Right cardiac atrium (tissue), 5 donors: ENCODE measurements around the gene SCP2. TPM values are rescaled to one million over a fixed set of nuclear protein-coding genes. Genes with fewer than 3 reads are reported as not detected.

Experiments used
- ATAC-seq, 2 donors: fragments of 200-7000 bp; cut with Tn5 transposase; one replicate each; pipeline versions ENCODE4 v1.8.0 to v1.9.1; 2020; ENCODE audit warnings: moderate library complexity in 2 of 2, mild to moderate bottlenecking in 1 of 2
- DNase-seq, 3 donors: peaks; one replicate each; pipeline ENCODE4 v3.0.0-alpha.2; 2020
- H3K27ac ChIP-seq: one replicate; pipeline ENCODE4 v1.5.1; 2013; ENCODE audit warnings: mild to moderate bottlenecking, low read length, control low read depth, moderate library complexity
- H3K27me3 ChIP-seq: one replicate; pipeline ENCODE4 v1.6.1; 2013; ENCODE audit not compliant: control insufficient read depth, insufficient read depth
- H3K4me1 ChIP-seq: one replicate; pipeline ENCODE4 v1.6.1; 2013; ENCODE audit warnings: low read length; ENCODE audit not compliant: control insufficient read depth, insufficient read depth
- H3K4me3 ChIP-seq: one replicate; pipeline ENCODE4 v1.5.1; 2013; ENCODE audit warnings: low read length, control low read depth
- H3K9me3 ChIP-seq: one replicate; pipeline ENCODE4 v1.6.1; 2013; ENCODE audit warnings: low read length; ENCODE audit not compliant: control insufficient read depth
- WGBS: extraction: QIAGEN DNeasy Blood & Tissue Kit; methylation state at CpG from one replicate; pipeline ENCODE4 v1.1.7; 2013; 5-methylcytosine and 5-hydroxymethylcytosine counted together
- intact Hi-C, 4 donors: fragments of 100-400 bp; cut with DNase I; formaldehyde crosslinking; loops; one replicate each; pipeline versions ENCODE4 v1.11.0 to v1.14.0; 2022 to 2023
- polyA plus RNA-seq: library from polyadenylated mRNA; stranded (reverse); fragments of 200-250 nt; gene quantifications from one replicate; pipeline ENCODE4 v1.2.3, GENCODE V29; 2013
- total RNA-seq, 4 donors: library from RNA; stranded (reverse); fragmentation: NEBNext Ultra II Directional; extraction: Animal tissue kit (Norgen Biotek cat#: 25700); gene quantifications; one replicate each; pipeline ENCODE4 v1.2.1, GENCODE V29; 2021
- donor health status: healthy with polysubstance abuse.
- donor health status: DM: no; HTN: yes; CAD: no.
- donor health status: DM: no; HTN: no; CAD: no.
- donor health status: DM: no; HTN: yes; CAD: no; lungs with severe emphysema.
- donor health status: DM: yes; HTN: yes; CAD: no.

Gene SCP2
- total and polyA plus RNA-seq, 5 donors: 129 to 203 (median 140) TPM

DNA sequence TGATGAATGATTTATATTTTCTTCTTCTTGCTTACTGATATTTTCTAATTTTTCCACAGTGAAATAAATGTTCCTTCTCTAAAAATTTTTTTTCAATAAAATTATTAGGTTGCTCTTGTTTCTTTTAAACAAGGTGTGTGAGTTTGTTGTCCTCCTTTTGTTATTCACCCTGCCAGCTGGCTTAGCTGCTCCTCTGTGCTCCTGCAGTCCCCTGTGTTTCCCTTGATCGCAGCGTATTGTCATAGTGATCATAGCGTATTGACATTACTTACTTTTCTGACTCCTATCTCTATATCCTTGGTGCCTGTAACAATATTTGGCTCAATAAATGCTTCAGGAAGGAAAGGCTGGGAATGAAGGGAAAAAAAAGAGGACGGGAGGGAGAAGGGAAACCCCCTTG is 110.1 kb downstream of the SCP2 start:
- no peak overlapping the region for H3K4me3 ChIP-seq
- H3K9me3 ChIP-seq: no peaks in the 10 kb centered on the region
- no peaks in the 10 kb centered on the region for H3K4me1 ChIP-seq
- intact Hi-C loops: no loop called here
- ATAC-seq (no peak), DNase-seq (no peak)
- WGBS: 53% methylated on average over 4 of the region's 4 CpGs
- no peaks in the 10 kb centered on the region for H3K27me3 ChIP-seq
- no peak overlapping the region for H3K27ac ChIP-seq

DNA sequence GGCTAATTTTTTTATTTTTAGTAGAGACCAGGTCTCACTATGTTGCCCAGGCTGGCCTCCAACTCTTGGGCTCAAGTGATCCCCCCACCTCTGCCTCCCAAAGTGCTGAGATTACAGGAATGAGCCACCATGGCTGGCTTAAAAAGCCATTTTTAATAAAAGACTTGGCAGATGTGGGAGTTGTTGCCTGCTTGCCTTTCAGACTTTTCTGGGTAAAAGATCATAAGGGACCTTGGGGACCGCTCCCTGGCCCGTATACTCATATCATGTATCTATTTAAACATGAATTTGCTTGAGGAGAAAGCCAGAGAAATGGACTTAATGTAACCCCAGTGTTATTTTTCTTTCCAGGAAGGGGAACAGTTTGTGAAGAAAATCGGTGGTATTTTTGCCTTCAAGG is 111.5 kb downstream of the SCP2 start:
- Histone ChIP-seq H3K27me3 (no peaks in the 10 kb centered on the region), H3K27ac (no peak overlapping the region), H3K4me3 (no peak overlapping the region), H3K4me1 (peaks cover 1% of the 10 kb centered on the region), H3K9me3 (no peaks in the 10 kb centered on the region)
- DNase-seq (peak; percentile 31 to 78 (median 53)), ATAC-seq (peak in 1 of 2 donors; percentile 57)
- intact Hi-C loops: no loop called here
- WGBS: 65% methylated on average over 3 of the region's 3 CpGs

DNA sequence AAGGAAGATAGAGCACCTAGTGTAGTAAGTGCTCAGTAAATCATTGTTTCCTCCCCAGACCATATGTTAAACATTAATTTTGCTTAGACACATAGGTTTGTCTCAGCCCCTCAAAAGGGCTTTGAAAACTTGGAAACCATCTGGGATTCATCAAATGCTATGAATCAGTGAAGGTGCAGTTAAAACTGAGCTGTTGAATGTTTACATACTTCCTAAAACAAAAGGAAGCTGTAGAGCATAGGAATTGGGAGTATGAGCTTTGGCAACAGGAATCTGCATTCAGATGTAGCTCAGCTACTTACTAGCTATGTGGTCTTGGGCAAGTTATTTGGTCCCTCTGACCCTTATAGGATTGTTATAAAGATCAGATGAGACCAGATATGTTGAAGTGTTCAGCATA is 116.2 kb downstream of the SCP2 start:
- ATAC-seq (no peak), DNase-seq (no peak)
- Histone ChIP-seq H3K4me1 (peaks cover 12% of the 10 kb centered on the region), H3K4me3 (no peak overlapping the region), H3K9me3 (no peaks in the 10 kb centered on the region), H3K27me3 (no peaks in the 10 kb centered on the region), H3K27ac (no peak overlapping the region)
- intact Hi-C loops: no loop called here

DNA sequence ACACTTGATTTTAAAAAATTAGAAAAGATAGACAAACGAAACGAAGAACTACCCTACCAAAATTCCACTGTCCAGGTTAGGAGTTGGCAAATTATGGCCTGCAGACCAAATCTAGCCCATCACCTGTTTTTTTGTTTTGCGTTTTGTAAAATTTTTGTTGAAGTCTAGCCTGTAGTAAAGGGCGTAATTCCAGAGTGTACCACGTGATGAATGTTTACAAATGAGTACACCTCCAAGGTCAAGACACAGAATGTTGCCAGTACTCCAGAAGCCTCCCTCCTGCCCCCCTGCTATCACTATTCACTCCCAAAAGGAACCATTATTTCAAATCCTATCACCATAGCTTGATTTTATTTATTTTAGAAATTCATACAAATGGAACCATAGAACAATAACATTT is 117.8 kb downstream of the SCP2 start:
- Histone ChIP-seq H3K27me3 (no peaks in the 10 kb centered on the region), H3K27ac (no peak overlapping the region), H3K9me3 (no peaks in the 10 kb centered on the region), H3K4me3 (no peak overlapping the region), H3K4me1 (peaks cover 12% of the 10 kb centered on the region)
- DNase-seq (no peak), ATAC-seq (no peak)
- intact Hi-C loops: no loop called here
- 87% methylated on average over 5 of the region's 5 CpGs for WGBS

DNA sequence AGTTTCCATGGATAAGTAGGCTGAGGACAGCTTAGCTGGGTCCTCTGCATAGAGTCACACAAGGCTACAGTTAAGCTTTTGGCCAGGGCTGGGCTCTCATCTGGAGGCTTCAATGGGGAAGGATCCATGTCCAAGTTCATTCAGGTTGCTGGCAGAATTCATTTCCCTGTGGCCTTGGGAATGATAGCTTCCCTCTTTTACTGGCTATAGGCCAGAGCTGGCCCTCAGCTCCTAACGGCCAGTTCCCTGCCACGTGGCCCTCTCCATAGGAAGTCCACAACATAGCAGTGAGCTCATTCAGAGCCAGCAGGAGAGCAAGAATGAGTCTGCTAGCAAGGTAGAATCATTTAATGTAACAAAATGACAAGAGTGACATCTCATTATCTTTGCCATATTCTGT is 119.9 kb downstream of the SCP2 start:
- intact Hi-C loops: no loop called here
- H3K9me3 ChIP-seq: no peaks in the 10 kb centered on the region
- peak in 2 of 3 donors; percentile 57 to 73 for DNase-seq
- ATAC-seq: peak; percentile 54 to 65
- no peak overlapping the region for H3K4me3 ChIP-seq
- peaks cover 12% of the 10 kb centered on the region for H3K4me1 ChIP-seq
- peak overlapping the region; percentile 64 for H3K27ac ChIP-seq
- 18% methylated on average over 2 of the region's 2 CpGs for WGBS
- no peaks in the 10 kb centered on the region for H3K27me3 ChIP-seq

DNA sequence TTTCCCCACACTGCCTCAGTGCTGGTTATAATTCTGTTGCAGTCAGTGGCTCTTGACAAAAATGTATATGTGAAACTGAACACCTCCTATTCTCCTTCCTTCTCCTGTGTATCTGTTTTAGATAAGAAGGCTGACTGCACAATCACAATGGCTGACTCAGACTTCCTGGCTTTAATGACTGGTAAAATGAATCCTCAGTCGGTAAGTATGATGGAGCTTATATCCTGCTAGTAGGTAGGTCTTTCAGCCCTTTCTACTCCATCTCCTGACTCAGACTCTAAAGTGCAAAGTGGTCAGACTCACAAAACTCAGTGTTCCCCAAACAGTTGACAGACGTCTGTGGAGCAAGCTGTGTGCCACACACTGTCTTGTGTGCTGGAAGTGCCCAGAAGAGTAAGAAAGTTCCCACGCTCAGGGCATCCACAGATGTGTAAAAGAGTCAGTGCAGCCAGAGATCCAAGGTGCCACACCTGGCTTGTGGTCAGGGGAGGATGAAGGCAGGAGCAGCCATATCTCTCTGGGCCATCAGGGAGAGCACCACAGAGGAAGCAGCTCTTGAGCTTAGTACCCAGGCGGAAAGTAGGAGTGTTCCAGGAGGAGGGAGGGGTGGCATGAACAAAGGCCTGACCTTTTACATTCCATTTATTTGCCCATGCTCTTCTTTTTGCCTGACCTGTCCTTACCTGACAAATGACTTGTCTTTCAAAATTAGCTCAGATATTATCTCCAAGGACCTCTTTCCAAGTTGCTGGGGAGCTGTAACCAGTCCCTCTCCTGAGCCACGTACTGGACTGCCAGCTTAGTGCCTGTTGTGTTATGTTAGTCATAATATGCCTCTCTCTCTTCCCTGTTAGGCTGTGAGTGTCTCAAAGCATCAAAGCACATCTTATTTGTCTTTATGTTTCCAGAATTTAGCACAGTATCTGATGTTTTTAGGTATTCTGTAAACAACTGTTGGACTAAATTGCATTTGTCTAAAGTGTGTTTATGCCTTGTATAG is 121.0 kb downstream of the SCP2 start:
- intact Hi-C loops: no loop called here
- WGBS: 52% methylated on average over 5 of the region's 5 CpGs
- ATAC-seq: peak in 1 of 2 donors; percentile 53
- Histone ChIP-seq H3K4me1 (peaks cover 11% of the 10 kb centered on the region), H3K27me3 (no peaks in the 10 kb centered on the region), H3K9me3 (no peaks in the 10 kb centered on the region), H3K4me3 (no peak overlapping the region), H3K27ac (peak overlapping the region; percentile 80)
- DNase-seq: peak in 1 of 3 donors; percentile 34

DNA sequence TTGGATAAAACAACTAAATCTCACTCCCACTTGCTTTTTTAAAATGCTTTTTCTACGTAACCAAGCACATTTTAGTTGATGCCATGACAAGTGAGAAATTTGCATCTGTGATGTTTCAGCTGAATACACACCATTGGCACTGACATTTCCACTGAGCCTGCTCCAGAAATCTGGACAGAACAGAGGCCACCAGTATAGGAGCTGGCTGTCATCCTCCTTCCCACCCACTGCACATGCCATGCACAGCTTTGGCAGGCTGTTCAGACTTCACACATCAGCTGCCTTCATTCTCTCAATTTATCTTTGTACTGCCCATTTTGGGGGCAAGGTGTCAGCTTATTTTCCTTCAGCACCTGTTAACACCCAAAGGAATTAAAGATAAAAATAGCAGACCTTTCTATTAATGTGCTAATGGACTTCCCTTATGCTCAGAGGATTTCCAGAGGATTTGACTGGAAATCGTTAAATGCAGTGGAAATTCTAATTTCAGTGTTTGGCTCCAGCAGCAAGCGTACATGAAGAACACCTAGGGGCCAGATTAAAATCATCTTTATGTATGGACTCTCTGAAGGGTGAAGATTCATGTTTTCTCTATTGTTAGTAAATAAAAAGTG is 122.0 kb downstream of the SCP2 start:
- H3K9me3 ChIP-seq: no peaks in the 10 kb centered on the region
- no peaks in the 10 kb centered on the region for H3K27me3 ChIP-seq
- 48% methylated on average over 3 of the region's 3 CpGs for WGBS
- peak in 2 of 3 donors; percentile 57 to 61 for DNase-seq
- ATAC-seq: peak; percentile 87 to 90
- no peak overlapping the region for H3K4me3 ChIP-seq
- H3K27ac ChIP-seq: no peak overlapping the region
- H3K4me1 ChIP-seq: peaks cover 11% of the 10 kb centered on the region
- intact Hi-C loops: no loop called here

DNA sequence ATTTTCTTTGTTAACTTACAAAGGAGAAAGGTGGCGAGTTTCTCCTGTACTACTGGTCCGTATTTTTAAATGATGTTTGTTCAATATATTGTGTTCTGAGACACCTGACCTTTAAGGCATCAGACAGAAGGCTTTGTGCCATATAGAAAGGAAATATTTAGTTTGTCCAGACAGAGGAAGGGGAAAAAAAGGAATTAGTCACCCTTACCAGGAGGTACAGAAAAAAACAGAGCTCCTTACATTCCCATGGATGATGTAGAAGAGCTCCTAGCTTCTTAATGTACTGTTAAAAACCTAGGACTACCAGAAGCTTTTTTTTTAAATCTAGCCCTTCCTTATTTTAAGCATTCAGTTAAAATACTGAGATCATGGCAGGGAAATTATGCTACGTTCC is 122.5 kb downstream of the SCP2 start:
- ATAC-seq (no peak), DNase-seq (no peak)
- peaks cover 11% of the 10 kb centered on the region for H3K4me1 ChIP-seq
- no peaks in the 10 kb centered on the region for H3K27me3 ChIP-seq
- no peak overlapping the region for H3K27ac ChIP-seq
- intact Hi-C loops: no loop called here
- H3K4me3 ChIP-seq: no peak overlapping the region
- 68% methylated on average over 3 of the region's 3 CpGs for WGBS
- H3K9me3 ChIP-seq: no peaks in the 10 kb centered on the region

DNA sequence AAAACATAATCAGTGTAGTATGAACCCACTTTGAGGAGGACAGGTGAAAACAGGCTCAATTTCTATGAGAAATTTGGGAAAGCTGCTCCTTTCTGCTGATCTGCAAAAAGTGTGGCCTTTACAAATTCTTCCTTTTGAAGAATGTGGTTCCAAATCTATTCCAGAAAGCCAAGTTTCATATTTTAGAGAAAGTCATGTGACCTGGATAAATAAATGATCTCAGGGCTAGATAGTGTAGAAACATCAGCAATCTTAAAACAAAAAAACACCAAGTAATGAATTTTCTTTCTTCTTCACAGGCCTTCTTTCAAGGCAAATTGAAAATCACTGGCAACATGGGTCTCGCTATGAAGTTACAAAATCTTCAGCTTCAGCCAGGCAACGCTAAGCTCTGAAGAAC is 123.2 kb downstream of the SCP2 start:
- 87% methylated on average over 2 of the region's 2 CpGs for WGBS
- Histone ChIP-seq H3K4me1 (peaks cover 11% of the 10 kb centered on the region), H3K27me3 (no peaks in the 10 kb centered on the region), H3K9me3 (no peaks in the 10 kb centered on the region), H3K27ac (no peak overlapping the region), H3K4me3 (no peak overlapping the region)
- ATAC-seq (no peak), DNase-seq (no peak)
- intact Hi-C loops: no loop called here

DNA sequence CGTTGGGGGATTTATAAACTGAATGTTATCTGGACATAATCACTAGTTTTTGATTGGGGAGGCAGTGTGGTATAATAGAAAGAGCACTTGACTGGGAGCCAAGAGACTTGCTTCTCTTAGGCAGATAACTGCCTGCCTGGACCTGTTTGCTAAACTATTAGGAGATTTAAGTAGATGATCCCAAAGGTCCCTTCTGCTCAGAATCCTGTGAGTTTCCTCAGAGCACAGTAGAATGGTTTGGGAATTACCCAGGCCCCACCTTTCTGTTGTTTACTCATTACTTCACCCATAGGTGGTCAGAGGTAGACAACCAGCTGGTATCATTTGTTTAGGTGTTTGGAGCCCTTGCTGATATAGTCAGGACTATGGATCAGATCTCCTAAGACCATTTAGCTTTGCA is 124.6 kb downstream of the SCP2 start:
- ATAC-seq: no peak
- Histone ChIP-seq H3K27me3 (no peaks in the 10 kb centered on the region), H3K9me3 (no peaks in the 10 kb centered on the region), H3K4me1 (peaks cover 11% of the 10 kb centered on the region), H3K27ac (no peak overlapping the region), H3K4me3 (no peak overlapping the region)
- 17% methylated on average over 1 of the region's 1 CpG for WGBS
- no peak for DNase-seq
- intact Hi-C loops: no loop called here

DNA sequence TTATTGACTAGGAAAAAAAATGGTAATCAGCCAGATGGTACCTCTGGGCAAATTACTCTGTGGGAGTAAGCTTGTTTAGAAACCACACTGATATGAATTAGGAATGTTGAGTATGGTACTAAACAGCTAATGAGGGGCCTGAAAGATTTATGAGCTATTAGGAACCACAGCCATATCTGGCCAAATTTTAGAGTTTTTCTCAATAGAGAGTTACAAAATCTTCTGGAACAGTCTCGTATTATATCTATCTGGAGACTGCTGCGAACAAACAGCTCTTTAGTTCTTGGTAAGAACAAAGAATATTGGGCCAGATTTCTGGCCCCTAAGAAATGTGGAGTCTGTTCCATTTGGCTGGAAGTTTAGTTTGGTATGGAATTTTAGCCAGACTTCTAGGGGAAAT is 130.1 kb downstream of the SCP2 start:
- no peak overlapping the region for H3K4me3 ChIP-seq
- no peak overlapping the region for H3K27ac ChIP-seq
- DNase-seq: no peak
- 48% methylated on average over 2 of the region's 2 CpGs for WGBS
- no peaks in the 10 kb centered on the region for H3K9me3 ChIP-seq
- H3K27me3 ChIP-seq: no peaks in the 10 kb centered on the region
- H3K4me1 ChIP-seq: no peaks in the 10 kb centered on the region
- ATAC-seq: peak; percentile 45 to 59
- intact Hi-C loops: no loop called here
